ENCODE measurements around the gene HOXB9.

DNA sequence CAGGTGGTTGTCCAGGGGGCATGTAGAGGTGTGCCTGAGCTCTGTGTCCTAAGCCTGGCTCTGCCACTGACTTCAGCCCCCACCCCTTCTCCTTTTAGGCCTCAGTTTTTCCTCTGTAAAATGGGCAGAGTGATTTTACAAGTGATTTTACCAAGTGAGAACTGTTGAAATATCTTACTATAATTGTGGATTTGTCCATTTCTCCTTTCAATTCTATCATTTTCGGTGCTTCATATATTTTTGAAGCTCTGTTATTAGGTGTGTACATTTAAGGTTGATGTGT, 21.7 kb upstream of the HOXB9 start:
- TF ChIP-seq, protein P1, sequence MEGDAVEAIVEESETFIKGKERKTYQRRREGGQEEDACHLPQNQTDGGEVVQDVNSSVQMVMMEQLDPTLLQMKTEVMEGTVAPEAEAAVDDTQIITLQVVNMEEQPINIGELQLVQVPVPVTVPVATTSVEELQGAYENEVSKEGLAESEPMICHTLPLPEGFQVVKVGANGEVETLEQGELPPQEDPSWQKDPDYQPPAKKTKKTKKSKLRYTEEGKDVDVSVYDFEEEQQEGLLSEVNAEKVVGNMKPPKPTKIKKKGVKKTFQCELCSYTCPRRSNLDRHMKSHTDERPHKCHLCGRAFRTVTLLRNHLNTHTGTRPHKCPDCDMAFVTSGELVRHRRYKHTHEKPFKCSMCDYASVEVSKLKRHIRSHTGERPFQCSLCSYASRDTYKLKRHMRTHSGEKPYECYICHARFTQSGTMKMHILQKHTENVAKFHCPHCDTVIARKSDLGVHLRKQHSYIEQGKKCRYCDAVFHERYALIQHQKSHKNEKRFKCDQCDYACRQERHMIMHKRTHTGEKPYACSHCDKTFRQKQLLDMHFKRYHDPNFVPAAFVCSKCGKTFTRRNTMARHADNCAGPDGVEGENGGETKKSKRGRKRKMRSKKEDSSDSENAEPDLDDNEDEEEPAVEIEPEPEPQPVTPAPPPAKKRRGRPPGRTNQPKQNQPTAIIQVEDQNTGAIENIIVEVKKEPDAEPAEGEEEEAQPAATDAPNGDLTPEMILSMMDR (IDR thresholded peaks at IDR 0.05), result no peak
- TF ChIP-seq POLR2A (IDR thresholded peaks at IDR 0.05), result no peak
